Femur (tissue), 1 donor: ENCODE measurements around the gene PPP1R7.
A peak's percentile ranks its signal among the peaks of the same experiment; 100 is the strongest.

ENCODE experiments used
- DNase-seq: peaks from one replicate; pipeline ENCODE4 v3.0.0-alpha.2; 2017

Gene PPP1R7

DNA sequence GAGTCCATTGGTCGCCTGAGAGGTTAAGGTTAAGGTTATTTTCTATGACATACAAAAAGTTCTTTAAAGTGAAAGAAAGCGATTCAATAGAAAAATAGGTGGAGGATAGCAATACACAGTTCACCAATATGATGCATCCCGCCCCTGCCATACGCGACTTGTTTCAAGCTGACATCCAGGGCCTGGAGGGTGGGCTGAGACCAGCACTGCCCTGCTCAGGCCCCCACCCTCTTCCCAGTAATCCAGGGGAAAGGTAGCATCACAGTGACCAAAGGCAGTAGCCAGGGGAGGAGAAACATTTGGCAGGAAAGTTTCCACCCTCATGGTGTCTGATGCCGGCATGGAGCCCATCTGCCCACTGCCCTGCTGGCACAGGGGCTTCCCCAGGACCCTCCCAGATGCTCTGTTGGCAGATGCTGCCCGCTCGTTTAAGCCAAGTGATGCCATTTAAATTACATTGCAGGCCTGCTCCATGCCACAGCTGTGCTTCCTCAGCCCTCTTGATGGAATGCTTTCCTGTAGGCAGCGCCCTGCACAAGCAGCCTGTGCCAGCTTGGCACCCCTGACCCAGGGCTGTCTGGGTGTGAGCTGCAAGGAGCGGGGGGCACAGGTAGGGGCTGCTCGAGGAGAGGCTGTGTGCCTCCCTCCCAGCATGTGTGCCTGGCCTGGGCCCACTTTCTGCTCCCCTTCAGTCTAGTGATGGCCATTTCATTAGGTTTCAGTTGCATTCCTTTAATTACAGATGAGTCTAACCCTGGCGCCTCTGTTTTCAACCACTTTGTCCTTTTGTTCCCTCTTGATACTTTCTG is 27.5 kb downstream of the PPP1R7 start:
- DNase-seq = peak; percentile 52

DNA sequence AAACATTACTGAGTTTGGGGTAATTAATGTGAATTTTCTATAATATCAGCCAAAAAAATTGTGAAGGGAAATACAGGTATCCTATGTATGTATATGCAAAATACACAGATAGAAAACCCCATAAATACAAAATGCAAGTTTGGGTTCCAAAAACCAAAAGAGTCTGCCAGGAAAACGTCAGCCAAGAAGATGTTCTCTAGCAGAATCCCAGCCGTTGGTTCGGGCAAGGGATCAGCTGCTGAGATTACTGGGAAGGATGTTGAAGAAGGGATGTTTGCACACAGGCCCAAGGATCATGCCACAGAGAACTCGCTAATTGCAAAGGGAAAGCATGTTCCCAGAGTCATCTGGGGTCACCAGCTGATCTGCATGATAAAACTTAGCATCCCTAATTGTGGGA is 28.7 kb downstream of the PPP1R7 start:
- DNase-seq = no peak

DNA sequence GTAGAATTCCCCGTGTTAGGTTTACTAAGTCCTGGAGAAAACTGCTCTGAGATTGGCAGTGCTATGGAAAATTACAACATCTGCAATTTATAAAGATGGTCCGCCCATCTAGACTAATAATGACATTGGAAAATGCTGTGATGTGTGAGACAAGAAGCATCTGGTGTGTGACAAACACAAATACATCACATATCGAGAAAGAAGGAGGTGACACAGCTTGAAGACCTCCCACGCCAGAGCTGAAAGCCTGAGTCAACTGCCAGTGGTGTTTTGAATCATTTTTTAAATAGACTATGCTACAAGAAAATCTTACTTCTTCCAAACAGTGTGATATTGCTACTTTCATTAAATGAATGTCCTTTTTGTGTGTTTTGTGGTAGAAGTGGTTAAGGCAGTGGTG is 29.6 kb downstream of the PPP1R7 start:
- DNase-seq = no peak

DNA sequence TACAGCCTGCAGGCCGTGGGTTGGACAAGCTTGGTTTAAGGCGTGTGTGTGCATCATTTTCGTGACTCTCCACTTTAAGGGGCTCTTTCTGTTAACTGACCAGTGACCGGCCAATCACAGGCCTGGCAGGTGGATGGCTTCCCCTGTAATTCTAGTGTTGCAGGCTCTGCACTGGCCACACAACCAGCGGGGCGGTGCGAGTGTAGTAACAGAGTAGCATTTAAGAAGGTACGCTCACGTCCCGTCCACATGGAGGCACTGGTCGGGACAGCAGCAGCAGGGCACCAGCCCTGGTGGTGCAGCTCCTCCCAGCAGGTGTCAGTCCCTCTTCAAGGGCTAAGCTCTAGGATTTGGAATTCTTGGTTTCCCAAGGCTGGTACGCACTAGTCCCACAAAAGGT is 30.2 kb downstream of the PPP1R7 start:
- DNase-seq = no peak

DNA sequence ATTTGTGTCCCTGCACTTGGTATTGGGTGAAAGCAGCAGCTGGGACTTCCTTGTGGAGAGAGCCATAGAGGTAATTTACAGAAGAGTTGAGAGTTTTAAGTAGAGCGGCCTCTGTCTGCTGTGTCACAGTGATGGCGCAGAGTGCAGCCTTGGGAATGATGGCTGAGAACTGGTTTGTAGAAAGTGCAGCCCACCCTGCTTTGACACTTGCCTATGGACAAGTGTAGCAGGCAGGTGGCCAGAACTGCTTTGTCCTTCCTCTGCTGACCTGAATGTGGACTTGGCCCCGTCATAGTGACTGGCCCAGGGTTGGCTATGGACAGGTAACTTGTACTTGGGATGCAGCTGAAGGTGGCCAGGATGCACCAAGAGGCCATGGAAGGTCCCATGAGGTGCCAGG is 31.9 kb downstream of the PPP1R7 start:
- DNase-seq = peak; percentile 7

DNA sequence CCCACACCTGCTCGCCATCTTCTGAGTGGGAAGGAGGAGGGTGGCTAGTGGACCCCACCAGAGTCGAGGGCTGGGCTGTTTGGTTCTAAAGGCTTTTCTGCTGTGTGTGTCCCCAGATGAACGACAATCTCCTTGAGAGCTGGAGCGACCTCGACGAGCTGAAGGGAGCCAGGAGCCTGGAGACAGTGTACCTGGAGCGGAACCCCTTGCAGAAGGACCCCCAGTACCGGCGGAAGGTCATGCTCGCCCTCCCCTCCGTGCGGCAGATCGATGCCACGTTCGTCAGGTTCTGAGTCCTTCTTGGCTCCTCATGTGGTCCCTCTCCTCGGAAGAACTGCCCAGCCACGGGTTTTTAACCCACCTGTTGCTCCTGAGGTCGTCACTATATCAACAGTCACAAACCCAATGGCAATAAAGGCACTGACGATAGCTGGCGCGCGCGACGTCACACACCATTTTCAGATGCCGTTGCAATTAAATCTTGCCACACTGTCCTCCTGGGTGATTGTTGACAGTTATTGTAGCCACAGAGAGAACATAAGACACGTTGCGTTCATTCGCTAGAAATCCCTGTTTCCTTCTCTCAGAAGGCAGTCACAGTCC is 32.4 kb downstream of the PPP1R7 start:
- DNase-seq = peak; percentile 4

DNA sequence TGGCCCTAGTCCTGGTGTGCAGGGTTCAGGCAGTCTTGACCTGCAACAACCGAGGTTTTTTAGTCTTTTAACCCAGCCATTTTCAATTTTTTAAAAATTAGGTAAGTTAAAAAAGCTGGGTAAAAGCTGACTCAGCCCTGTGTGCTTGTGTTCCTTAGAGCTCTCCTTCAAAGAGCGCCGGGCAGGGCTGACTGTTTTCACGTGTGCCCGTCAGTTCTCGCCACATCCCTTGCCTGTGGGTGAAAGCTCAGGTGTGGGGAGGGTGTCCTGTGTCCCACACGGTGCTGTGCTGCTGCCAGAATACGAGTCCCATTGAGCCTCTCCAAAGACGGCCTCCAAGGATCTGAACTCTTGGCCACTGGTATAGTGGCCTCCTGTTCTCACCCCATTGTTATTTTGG is 33.0 kb downstream of the PPP1R7 start:
- DNase-seq = no peak

DNA sequence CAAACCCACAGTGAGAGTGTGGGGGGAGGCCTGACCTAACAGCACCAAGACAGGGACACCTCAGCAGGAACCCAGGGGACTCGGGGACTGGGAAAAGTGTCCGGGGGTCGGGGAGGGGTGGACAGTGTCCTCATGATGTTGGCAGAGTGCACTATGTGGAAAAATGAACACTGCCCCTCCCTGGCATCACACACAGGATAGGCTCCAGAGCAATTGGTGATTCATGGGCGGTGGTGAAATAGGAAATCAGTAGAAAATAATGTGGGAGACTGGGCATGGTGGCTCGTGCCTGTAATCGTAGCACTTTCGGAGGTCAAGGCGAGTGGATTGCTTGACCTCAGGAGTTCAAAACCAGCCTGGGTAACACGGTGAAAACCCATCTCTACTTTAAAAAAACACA is 34.6 kb downstream of the PPP1R7 start:
- DNase-seq = peak; percentile 1

DNA sequence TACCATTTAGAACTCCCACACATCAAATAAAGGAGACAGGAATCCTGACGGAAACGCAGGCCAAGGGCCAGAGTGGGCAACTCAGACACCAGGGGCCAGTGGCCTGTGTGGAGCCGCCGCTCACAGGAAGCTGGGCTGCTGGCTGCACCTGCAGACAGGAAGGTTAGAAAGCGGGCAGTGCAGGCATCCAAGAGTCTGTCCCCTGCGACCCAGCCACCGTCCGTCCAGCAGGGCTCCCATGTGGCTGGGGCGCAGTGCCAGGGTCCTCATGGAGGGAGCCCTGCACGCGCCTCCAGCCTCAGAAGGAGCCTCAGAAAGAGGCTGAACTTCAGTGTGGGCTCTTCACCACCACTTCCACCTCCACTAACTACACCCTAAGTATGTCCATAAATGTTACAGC is 35.7 kb downstream of the PPP1R7 start:
- peak; percentile 6 for DNase-seq

DNA sequence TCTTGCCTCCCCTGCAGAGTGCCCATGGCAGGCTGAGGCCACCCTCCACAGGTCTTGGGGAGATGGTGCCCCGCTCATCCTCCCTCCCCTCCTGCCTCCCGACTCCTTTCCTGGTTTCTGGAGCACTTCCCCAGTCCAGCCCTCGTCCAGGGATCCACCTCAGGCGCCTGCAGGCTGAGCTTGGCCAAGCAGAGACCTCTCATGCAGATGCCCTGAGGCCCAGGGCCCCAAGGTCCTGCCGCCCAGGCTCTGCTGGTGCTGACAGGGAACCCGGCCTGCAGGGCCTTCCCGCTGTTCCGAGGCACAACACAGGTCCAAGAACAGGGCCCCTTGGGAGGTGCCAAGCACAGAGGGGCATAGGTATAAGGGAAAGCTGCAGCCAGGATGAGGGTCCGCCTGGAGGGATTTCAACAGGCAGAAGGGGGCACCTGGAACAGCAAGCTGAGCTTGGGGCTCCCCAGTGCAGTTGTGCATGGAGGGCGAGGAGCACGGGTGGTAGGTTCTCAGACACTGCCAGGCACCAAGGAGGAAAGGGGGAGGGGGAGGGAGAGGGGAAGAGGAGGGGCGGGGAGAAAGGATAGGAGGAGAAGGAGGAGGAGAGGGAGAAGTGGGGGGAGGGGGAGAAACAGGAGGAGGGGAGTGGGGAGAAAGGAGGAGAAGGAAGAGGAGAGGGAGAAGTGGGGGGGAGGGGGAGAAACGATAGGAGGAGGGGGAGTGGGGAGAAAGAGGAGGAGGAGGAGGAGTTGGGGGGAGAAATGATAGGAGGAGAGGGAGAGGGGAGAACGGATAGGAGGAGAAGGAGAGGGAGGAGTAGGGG is 37.0 kb downstream of the PPP1R7 start:
- DNase-seq = peak; percentile 14

DNA sequence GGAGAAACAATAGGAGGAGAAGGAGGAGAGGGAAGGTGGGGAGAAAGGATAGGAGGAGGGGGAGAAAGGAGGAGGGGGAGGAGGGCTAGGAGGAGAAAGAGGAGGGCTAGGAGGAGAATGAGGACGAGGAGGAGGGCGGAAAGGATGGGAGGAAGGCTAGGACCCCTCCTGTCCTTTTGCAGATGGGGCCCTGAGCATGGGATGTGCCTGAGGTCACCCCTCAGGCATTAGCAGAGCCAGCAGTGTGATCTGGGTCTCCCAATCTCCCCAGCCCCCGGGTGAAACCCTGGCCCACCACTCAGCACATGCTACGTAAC is 37.6 kb downstream of the PPP1R7 start:
- DNase-seq = no peak

DNA sequence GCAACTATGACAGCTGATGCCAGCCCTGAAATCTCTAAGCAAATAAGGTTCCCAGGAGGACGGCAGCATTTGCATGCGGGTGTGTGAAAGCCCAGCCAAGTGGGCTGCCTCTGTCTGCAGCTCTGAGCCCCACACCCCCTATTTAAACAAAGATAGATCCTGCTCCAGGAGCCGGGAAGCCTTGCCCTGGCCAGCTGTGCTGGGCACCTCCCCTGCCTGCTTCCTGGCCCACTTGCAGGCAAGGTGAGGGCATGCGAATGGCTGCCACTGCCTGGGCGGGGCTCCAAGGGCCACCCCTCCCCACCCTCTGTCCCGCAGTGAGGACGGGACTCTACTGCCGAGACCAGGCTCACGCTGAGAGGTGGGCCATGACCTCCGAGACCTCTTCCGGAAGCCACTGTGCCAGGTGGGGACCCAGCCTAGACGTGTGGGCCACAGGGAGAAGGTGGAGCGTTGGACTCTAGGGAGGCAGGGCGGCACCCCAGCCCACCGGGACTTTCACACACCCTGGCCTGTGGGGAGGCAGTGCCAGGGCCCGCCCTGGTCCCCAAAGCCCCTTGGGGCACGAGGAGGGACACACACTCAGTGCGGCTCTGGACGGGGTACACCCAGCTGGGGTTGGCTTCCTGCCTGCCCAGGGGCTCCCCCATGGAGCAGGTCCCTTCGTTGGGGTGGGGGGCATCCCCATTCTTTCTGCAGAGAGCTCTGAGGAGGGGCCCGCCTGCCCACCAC is 38.3 kb downstream of the PPP1R7 start, which contains the start of gene ANO7:
Gene ANO7 (plus strand): TSS at position 317 of the 732 bp plus-strand sequence. CDS start 1,387 bp downstream, outside the sequence.
- peak; percentile 11 for DNase-seq

DNA sequence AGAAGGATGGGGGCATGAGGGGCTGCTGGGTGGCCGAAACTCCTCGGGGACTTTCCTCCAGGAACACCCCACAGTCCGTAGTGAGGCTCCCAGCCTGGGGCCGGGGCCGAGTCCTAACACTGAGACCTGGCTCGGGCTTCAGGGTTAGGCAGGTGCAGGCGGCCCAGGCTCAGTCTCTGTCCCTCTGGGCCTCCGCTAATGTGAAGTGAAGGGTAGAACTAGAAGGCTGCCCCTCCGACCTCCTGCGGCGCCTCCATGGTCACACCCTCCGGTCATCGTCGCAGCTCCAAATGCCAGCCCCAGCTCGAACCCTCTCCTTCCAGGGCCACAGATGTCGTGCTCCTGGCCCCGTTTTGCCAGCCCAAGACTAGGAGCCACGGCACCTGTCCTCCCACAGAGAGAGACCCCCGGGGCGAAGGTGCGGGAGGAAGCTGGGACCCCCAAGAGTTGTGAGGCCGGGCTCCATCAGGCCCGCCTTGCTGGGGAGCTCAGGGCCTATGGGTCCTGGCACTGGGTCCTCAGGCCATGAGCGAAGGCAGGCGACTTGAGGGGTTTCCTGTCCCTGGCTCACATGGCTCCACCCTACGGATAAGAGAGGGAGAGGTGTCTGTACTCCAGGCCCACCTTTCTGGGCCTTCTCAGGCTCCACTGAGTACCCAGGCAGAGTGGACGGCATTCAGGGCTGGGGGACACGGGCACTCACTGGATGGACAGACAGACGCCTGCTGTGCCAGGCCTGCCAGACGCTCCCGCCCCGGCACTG is 39.0 kb downstream of the PPP1R7 start:
- peak; percentile 14 for DNase-seq

DNA sequence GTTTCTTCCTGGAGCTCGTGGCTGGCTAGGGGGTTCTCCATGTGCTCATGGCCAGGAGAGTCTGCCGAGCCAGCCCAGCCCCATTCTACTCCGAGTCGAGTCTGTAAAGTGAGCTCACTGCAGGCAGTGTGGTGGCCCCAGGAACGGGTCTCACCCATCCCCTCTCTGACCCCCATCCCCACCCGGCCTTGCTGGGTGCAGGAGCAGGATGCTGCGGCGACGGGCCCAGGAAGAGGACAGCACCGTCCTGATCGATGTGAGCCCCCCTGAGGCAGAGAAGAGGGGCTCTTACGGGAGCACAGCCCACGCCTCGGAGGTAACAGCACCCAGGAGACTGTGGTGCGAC is 39.6 kb downstream of the PPP1R7 start:
- peak; percentile 8 for DNase-seq

DNA sequence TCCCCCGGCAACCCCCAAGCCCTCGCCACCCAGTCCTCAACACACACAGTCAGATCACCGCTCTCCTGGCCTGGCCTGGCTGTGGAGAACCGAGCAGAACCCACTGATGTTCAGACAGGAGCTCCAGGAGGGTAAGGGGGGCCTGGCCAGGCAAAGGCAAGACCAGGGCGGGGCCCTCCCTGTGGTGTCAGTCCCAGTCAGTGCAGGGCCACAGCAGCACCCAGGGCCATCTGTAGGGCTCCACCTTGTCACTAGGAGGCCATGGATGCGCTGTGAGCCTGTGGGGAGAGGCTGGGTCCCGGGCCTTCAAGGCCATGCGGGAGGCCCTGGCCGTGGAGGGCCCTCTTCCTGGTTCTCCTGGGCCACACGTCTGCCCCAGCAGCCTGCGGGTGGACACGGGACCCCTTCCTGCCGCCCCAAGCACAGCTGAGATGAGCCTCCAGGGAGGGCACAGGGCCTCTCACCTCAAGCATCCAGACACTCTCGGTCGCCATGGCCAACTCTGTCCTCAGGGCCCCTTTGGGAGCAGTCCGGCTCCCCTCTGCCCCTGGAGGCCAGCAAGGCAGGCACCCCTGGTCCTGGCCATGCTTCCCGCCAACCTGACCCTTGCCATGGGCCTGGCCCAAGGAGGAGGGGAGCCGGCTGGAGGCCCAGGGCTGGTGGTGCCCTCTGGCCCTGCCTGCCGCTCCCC is 40.2 kb downstream of the PPP1R7 start:
- DNase-seq = peak; percentile 12

DNA sequence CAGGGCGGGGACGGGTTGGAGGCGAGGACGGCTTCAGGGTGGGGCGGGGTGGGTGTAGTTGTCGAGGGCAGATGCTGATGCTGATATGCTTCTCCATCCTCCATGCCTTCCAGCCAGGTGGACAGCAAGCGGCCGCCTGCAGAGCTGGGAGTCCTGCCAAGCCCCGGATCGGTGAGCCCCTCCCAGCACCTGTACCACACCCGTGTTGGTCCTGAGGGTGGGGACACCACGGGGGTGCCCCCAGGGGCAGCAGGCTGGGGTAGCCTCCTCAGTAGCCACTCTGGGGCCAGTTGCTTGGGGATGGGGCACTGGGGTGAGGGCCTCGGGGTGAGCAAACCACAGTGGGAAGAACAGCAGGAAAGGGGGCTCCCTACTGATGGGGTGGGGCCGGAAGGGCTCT is 40.8 kb downstream of the PPP1R7 start:
- DNase-seq = peak; percentile 11

DNA sequence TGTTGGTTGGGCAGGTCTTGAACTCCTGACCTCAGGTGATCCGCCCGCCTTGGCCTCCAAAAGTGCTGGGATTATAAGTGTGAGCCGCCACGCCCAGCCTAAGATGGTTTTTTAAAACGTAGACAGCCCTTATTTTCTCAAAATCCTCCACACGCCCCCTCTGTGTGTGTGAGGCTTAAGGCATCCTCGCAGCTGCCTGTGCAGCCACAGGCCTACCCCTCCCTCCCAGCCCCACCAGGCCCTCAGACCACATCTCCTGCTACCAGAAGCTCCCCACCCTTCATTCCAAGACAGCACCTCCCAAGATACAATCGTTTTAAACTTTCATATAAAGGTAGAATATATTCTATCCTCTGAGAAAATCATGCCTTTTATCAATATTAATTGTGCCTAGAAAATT is 43.0 kb downstream of the PPP1R7 start:
- peak; percentile 3 for DNase-seq

DNA sequence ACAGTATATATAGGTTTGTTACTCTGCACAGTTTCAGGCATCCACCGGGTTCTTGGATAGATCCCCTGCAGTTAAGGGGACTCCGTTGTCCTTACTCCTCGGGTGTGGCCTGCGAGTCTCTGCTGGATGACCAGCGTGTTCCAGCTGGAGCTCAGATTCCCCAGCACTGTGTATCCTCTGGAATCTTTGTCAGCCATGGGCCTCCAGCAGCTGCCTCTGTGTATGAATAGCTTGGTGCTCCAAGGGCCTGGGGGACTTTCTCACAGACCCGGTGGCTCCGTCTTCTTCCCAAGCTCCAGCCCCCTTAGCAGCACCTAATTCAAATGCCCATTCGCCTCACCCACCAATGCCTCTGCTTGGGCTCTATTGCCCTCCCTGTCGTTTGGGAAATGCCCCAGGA is 44.5 kb downstream of the PPP1R7 start:
- peak; percentile 8 for DNase-seq

DNA sequence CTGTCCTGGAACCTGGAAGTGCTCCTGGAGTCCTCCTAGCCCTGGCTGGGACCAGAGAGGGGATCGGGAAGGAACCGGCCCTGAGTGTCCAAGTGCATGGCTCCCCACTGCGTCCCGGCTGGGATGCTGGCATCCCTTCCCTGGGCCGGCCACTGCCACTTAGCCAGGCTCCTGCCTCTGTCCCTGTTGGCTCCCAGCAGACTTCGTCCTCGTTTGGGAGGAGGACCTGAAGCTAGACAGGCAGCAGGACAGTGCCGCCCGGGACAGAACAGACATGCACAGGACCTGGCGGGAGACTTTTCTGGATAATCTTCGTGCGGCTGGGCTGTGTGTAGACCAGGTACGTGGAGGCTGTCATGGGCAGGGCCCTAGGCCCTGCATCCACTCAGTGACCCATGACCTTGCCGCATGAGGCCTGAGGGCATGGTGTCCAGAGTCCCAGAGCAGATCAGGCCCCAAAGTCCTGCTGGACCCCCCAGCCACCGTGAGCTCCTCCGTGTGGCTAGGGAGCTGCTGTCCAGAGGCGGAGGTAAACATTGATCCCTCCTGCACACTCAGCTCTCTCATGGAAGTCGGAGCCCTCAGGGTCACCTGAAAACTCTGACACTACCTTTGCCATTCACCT is 45.4 kb downstream of the PPP1R7 start:
- peak; percentile 8 for DNase-seq

DNA sequence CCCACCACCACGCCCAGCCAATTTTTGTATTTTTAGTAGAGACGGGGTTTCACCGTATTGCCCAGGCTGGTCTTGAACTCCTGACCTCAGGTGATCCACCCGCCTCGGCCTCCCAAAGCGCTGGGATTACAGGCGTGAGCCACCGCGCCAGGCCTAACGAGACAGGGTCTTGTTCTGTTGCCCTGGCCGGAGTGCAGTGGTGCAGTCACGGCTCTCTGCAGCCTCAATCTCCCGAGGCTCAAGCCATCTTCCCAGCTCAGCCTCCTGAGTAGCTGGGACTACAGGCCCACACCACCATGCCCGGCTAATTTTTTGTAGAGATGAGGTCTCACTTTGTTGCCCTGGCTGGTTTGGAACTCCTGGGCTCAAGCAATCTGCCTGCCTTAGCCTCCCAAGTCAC is 47.0 kb downstream of the PPP1R7 start:
- peak; percentile 13 for DNase-seq

DNA sequence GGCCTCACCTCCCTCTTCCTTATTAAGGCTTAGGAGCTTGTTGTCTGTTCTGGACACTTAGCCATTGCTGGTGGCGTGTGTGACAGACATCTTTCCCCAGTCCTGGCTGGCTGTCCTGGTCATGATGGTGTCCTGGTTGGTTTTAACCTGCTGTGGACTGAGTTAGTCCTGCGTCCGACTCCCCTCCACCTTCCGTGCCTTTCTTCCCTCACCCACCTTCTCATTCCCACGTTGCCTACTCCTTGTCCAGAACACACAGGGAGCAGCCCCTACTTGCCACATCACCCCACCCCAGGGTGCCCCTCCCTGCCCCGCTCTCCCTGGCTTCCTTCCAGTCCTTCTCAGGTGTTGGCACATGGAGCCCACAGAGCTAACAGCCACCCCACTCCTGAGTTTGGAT is 47.7 kb downstream of the PPP1R7 start:
- DNase-seq = peak; percentile 5
